Right ventricle myocardium superior (tissue), 1 donor: ENCODE measurements around the gene MAPKAPK5. TPM values are rescaled to one million over a fixed set of nuclear protein-coding genes. Genes with fewer than 3 reads are reported as not detected.
"Not testable (repeated sequence)": the region's sequence is repeated elsewhere in the genome, so short reads cannot be mapped to it uniquely, and the experiment has no call there.

ENCODE experiments used
- ATAC-seq: fragments of 200-7000 bp; cut with Tn5 transposase; one replicate; pipeline ENCODE4 v1.9.1; 2020; ENCODE audit warnings: mild to moderate bottlenecking; ENCODE audit not compliant: poor library complexity
- DNase-seq: peaks from one replicate; pipeline ENCODE4 v3.0.0-alpha.2; 2020
- intact Hi-C: fragments of 100-400 bp; cut with DNase I; formaldehyde crosslinking; loops from one replicate; pipeline ENCODE4 v1.11.2; 2022
- total RNA-seq: library from RNA; stranded (reverse); fragmentation: NEBNext Ultra II Directional; extraction: Animal tissue kit (Norgen Biotek cat#: 25700); gene quantifications from one replicate; pipeline ENCODE4 v1.2.1, GENCODE V29; 2021
- donor health status: DM: no; HTN: yes; CAD: no; lungs with severe emphysema.

MAPKAPK5 gene
- total RNA-seq, 1 donor from 2014 or later, result 25.5 TPM

- no peak for DNase-seq
- ATAC-seq, result no peak
- intact Hi-C loops, result no loop called here
Measured at GRCh38 chr12:111826316-111826715, 15.7 kb upstream of the MAPKAPK5 start.

GRCh38 chr12:111826992-111827391 lies 15.0 kb upstream of the MAPKAPK5 start:
- no peak for ATAC-seq
- intact Hi-C loops, result no loop called here
- DNase-seq, result no peak

GRCh38 chr12:111827907-111828306 lies 14.1 kb upstream of the MAPKAPK5 start:
- no peak for ATAC-seq
- intact Hi-C loops, result no loop called here
- DNase-seq, result no peak

- ATAC-seq (no peak), DNase-seq (no peak)
- intact Hi-C loops, result no loop called here
Measured at GRCh38 chr12:111828338-111828979, 13.6 kb upstream of the MAPKAPK5 start.

- intact Hi-C loops, DNase-seq, ATAC-seq: not testable (repeated sequence)
Measured at GRCh38 chr12:111829635-111830034, 12.4 kb upstream of the MAPKAPK5 start.

GRCh38 chr12:111834740-111835386 lies 7.2 kb upstream of the MAPKAPK5 start:
- intact Hi-C loops, ATAC-seq: not testable (repeated sequence)
- peak; percentile 52 for DNase-seq

GRCh38 chr12:111835531-111836181 lies 6.4 kb upstream of the MAPKAPK5 start:
- DNase-seq, intact Hi-C loops, ATAC-seq: not testable (repeated sequence)

- intact Hi-C loops, result no loop called here
- no peak for ATAC-seq
Measured at GRCh38 chr12:111838353-111838752, 3.7 kb upstream of the MAPKAPK5 start.

GRCh38 chr12:111840807-111841206 lies 1.2 kb upstream of the MAPKAPK5 start:
- DNase-seq, result no peak
- intact Hi-C loops, result no loop called here
- no peak for ATAC-seq

More at GRCh38 chr12:111838353-111838752, 3.7 kb upstream of the MAPKAPK5 start:
- no peak for DNase-seq

- ATAC-seq (no peak), DNase-seq (no peak)
- intact Hi-C loops, result no loop called here
Measured at GRCh38 chr12:111841236-111841749, 735 bp upstream of the MAPKAPK5 start.

GRCh38 chr12:111842556-111843396 lies 748 bp downstream of the MAPKAPK5 start:
- DNase-seq, result no peak
- peak; percentile 15 for ATAC-seq
- intact Hi-C loops, result no loop called here

- intact Hi-C loops, result no loop called here
- ATAC-seq (no peak), DNase-seq (no peak)
Measured at GRCh38 chr12:111846016-111846415, 4.0 kb downstream of the MAPKAPK5 start.

GRCh38 chr12:111850526-111850925 lies 8.5 kb downstream of the MAPKAPK5 start:
- no peak for ATAC-seq
- intact Hi-C loops, result no loop called here
- no peak for DNase-seq

GRCh38 chr12:111858186-111858585 lies 16.2 kb downstream of the MAPKAPK5 start:
- intact Hi-C loops, result no loop called here
- ATAC-seq, result no peak

GRCh38 chr12:111858778-111859177 lies 16.8 kb downstream of the MAPKAPK5 start:
- ATAC-seq (no peak), DNase-seq (no peak)
- intact Hi-C loops, result no loop called here

More at GRCh38 chr12:111858186-111858585, 16.2 kb downstream of the MAPKAPK5 start:
- DNase-seq, result no peak

GRCh38 chr12:111864913-111865312 lies 22.9 kb downstream of the MAPKAPK5 start:
- intact Hi-C loops, result no loop called here
- ATAC-seq (no peak), DNase-seq (no peak)

- intact Hi-C loops, result no loop called here
- DNase-seq (no peak), ATAC-seq (no peak)
Measured at GRCh38 chr12:111867531-111867930, 25.5 kb downstream of the MAPKAPK5 start.

GRCh38 chr12:111868676-111869588 lies 26.9 kb downstream of the MAPKAPK5 start:
- ATAC-seq (no peak), DNase-seq (no peak)
- intact Hi-C loops, result no loop called here
